Uterus (tissue), 4 donors: Measurements from ENCODE around the gene ANKRD44. TPM values are rescaled to one million over a fixed set of nuclear protein-coding genes. Genes with fewer than 3 reads are reported as not detected.
A peak's percentile ranks its signal among the peaks of the same experiment; 100 is the strongest.

ENCODE experiments used
- DNase-seq, 2 donors: peaks; one replicate each; pipeline ENCODE4 v3.0.0-alpha.2; 2019 to 2020
- H3K27ac ChIP-seq, 2 donors: fragments of 200-600 bp; sonication (generic); 1 replicate in 1 of 2; 2 replicates in 1 of 2; pipeline ENCODE4 v1.5.1; 2016 to 2018
- H3K27me3 ChIP-seq, 2 donors: fragments of 200-600 bp; sonication (generic); one replicate each; pipeline ENCODE4 v1.5.1; 2018 to 2019; ENCODE audit warnings: control low read depth in 1 of 2
- H3K36me3 ChIP-seq, 2 donors: fragments of 200-600 bp; sonication (generic); one replicate each; pipeline ENCODE4 v1.5.1; 2019; ENCODE audit warnings: control low read depth in 1 of 2
- H3K4me1 ChIP-seq, 2 donors: fragments of 200-600 bp; sonication (generic); one replicate each; pipeline ENCODE4 v1.5.1; 2018 to 2019; ENCODE audit warnings: control low read depth in 1 of 2
- H3K4me3 ChIP-seq, 2 donors: fragments of 200-600 bp; sonication (generic); 1 replicate in 1 of 2; 2 replicates in 1 of 2; pipeline ENCODE4 v1.5.1; 2018 to 2019; ENCODE audit warnings: mild to moderate bottlenecking in 1 of 2
- H3K9me3 ChIP-seq, 2 donors: fragments of 200-600 bp; sonication (generic); one replicate each; pipeline ENCODE4 v1.5.1; 2019; ENCODE audit warnings: control low read depth in 1 of 2
- POLR2A ChIP-seq, 2 donors: fragments of 450-650 bp; IDR thresholded peaks; one replicate each; pipeline ENCODE4 v1.6.1; 2016; ENCODE audit warnings: antibody characterized with exemption in 2 of 2, mild to moderate bottlenecking in 1 of 2, moderate library complexity in 1 of 2
- intact Hi-C: fragments of 100-400 bp; cut with DNase I; formaldehyde crosslinking; loops from one replicate; pipeline ENCODE4 v1.15.1; 2023; ENCODE audit warnings: low total_unique reads
- total RNA-seq, 4 donors: library from RNA; depleted of rRNA in 3 of 4; stranded (reverse); fragments of >200 nt in 3 of 4; gene quantifications; one replicate each; pipeline versions ENCODE4 v1.1.0 to v1.2.4, GENCODE V29; 2014 to 2023
- TF ChIP-seq, protein P1 (sequence below), 4 experiments: fragments of 200-600 bp in 2 of 4; fragments of 450-650 bp in 2 of 4; sonication (generic) in 2 of 4; IDR thresholded peaks; one replicate each; pipeline ENCODE4 v1.5.1; 2016 to 2019; ENCODE audit warnings: antibody characterized with exemption in 4 of 4, mild to moderate bottlenecking in 2 of 4, moderate library complexity in 1 of 4
- donor health status: DM: yes; HTN: yes; CAD: no.

ANKRD44 gene
- total RNA-seq, 4 donors from 2014 or later: 14.4 to 71.5 (median 23.2) TPM

DNA sequence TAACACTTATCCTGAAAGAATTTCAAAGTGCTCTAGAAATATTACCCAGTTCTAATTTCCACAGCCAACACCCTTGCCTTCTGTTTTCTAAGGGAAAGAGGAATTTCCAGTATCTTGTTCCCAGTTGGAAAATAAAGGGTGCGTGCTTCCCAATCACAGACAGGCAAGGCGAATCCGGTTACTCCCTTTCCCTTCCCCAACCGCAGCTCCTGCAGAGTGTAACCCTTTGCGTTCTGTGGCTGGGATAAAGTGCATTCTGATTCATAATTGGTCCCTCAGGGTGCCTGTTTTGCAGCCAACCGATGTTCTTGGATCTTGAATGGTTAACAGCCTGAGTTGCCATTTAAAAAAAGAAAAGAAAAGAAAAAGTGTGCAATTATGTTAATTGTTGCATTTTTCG lies 343.5 kb downstream of the ANKRD44 start:
- Histone ChIP-seq H3K4me1 (no peaks in the 10 kb centered on the region), H3K9me3 (no peaks in the 10 kb centered on the region), H3K27ac (no peak overlapping the region), H3K36me3 (no peaks in the 10 kb centered on the region), H3K4me3 (peak overlapping the region in 1 of 2 donors; percentile 3), H3K27me3 (no peaks in the 10 kb centered on the region)
- TF ChIP-seq, protein P1, sequence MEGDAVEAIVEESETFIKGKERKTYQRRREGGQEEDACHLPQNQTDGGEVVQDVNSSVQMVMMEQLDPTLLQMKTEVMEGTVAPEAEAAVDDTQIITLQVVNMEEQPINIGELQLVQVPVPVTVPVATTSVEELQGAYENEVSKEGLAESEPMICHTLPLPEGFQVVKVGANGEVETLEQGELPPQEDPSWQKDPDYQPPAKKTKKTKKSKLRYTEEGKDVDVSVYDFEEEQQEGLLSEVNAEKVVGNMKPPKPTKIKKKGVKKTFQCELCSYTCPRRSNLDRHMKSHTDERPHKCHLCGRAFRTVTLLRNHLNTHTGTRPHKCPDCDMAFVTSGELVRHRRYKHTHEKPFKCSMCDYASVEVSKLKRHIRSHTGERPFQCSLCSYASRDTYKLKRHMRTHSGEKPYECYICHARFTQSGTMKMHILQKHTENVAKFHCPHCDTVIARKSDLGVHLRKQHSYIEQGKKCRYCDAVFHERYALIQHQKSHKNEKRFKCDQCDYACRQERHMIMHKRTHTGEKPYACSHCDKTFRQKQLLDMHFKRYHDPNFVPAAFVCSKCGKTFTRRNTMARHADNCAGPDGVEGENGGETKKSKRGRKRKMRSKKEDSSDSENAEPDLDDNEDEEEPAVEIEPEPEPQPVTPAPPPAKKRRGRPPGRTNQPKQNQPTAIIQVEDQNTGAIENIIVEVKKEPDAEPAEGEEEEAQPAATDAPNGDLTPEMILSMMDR (IDR thresholded peaks at IDR 0.05): no peak
- TF ChIP-seq POLR2A (IDR thresholded peaks at IDR 0.05): no peak
- intact Hi-C loops: no loop called here
- DNase-seq: no peak

GRCh38 chr2:196966061-196966460 lies 344.5 kb downstream of the ANKRD44 start:
- Histone ChIP-seq H3K9me3 (no peaks in the 10 kb centered on the region), H3K27ac (no peak overlapping the region)
- intact Hi-C loops: no loop called here

GRCh38 chr2:196965651-196966050 lies 344.9 kb downstream of the ANKRD44 start:
- Histone ChIP-seq H3K27me3 (no peaks in the 10 kb centered on the region), H3K9me3 (no peaks in the 10 kb centered on the region), H3K4me3 (no peak overlapping the region), H3K27ac (no peak overlapping the region), H3K4me1 (no peaks in the 10 kb centered on the region), H3K36me3 (no peaks in the 10 kb centered on the region)
- TF ChIP-seq, protein P1 (IDR thresholded peaks at IDR 0.05): no peak
- TF ChIP-seq POLR2A (IDR thresholded peaks at IDR 0.05): no peak
- no peak for DNase-seq
- intact Hi-C loops: no loop called here

More at GRCh38 chr2:196966061-196966460, 344.5 kb downstream of the ANKRD44 start:
- Histone ChIP-seq H3K4me3 (no peak overlapping the region), H3K36me3 (no peaks in the 10 kb centered on the region), H3K4me1 (no peaks in the 10 kb centered on the region), H3K27me3 (no peaks in the 10 kb centered on the region)
- no peak for TF ChIP-seq POLR2A (IDR thresholded peaks at IDR 0.05)
- TF ChIP-seq, protein P1 (IDR thresholded peaks at IDR 0.05): no peak
- no peak for DNase-seq

DNA sequence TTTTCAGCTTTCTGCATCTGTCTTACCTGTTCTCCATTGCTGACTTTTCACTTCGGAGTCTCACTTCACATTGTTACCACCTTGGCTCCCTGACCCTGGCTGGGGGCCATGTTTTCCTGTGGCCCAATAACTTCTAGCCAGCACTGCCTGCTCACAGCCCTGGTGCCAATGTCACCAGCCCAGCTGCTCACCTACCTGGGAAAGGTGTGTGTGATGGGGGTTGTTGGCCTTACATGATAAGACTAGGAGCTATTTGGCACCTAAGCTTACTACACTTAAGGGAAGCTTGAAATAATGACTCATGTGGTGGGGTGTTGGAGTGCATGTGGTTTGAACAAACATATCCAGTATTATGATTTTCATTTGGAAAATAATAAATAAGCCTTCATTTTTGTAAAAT lies 346.6 kb downstream of the ANKRD44 start:
- H3K4me3 ChIP-seq: no peak overlapping the region
- no peaks in the 10 kb centered on the region for H3K9me3 ChIP-seq
- H3K27ac ChIP-seq: no peak overlapping the region
- no peaks in the 10 kb centered on the region for H3K4me1 ChIP-seq
- H3K36me3 ChIP-seq: no peaks in the 10 kb centered on the region
- no peaks in the 10 kb centered on the region for H3K27me3 ChIP-seq
- intact Hi-C loops: no loop called here
- no peak for TF ChIP-seq POLR2A (IDR thresholded peaks at IDR 0.05)
- TF ChIP-seq, protein P1 (IDR thresholded peaks at IDR 0.05): no peak
- no peak for DNase-seq

GRCh38 chr2:196963043-196963442 lies 347.5 kb downstream of the ANKRD44 start:
- no peaks in the 10 kb centered on the region for H3K36me3 ChIP-seq
- intact Hi-C loops: no loop called here
- H3K4me3 ChIP-seq: no peak overlapping the region
- H3K27me3 ChIP-seq: no peaks in the 10 kb centered on the region
- no peaks in the 10 kb centered on the region for H3K9me3 ChIP-seq
- TF ChIP-seq, protein P1 (IDR thresholded peaks at IDR 0.05): no peak
- no peak for TF ChIP-seq POLR2A (IDR thresholded peaks at IDR 0.05)
- no peak overlapping the region for H3K27ac ChIP-seq
- H3K4me1 ChIP-seq: no peaks in the 10 kb centered on the region
- DNase-seq: no peak
